SU-DHL-6 (cell line): Measurements from ENCODE around the gene TPSB2.
"Not testable (repeated sequence)": the region's sequence is repeated elsewhere in the genome, so short reads cannot be mapped to it uniquely, and the experiment has no call there.

Experiments
- H2AFZ ChIP-seq: fragments of 200-600 bp; sonication (generic); 2 replicates; pipeline ENCODE4 v1.6.1; 2014; ENCODE audit warnings: low read depth, mild to moderate bottlenecking, moderate library complexity, mixed read lengths, antibody characterized with exemption, low read length; ENCODE audit not compliant: severe bottlenecking
- H3F3A ChIP-seq: fragments of 200-600 bp; shearing (Covaris generic); 2 replicates; pipeline ENCODE4 v1.6.0; 2016; ENCODE audit warnings: antibody characterized with exemption, mild to moderate bottlenecking; ENCODE audit not compliant: insufficient read depth
- H3K27ac ChIP-seq: fragments of 200-600 bp; sonication (generic); 2 replicates; pipeline ENCODE4 v1.5.1; 2016; ENCODE audit warnings: low read depth, mild to moderate bottlenecking, low read length, moderate library complexity, mixed read lengths
- H3K27me3 ChIP-seq: fragments of 200-600 bp; sonication (generic), shearing (Covaris generic); 2 replicates; pipeline ENCODE4 v1.6.0; 2014; ENCODE audit warnings: mild to moderate bottlenecking, low read length
- H3K36me3 ChIP-seq: fragments of 200-600 bp; sonication (generic); 2 replicates; pipeline ENCODE4 v1.6.1; 2014; ENCODE audit warnings: mild to moderate bottlenecking, low read length, mixed read lengths
- H3K4me2 ChIP-seq: fragments of 300-600, 200-600 bp; shearing (Covaris generic), sonication (generic); 2 replicates; pipeline ENCODE4 v1.6.0; 2014; ENCODE audit warnings: low read length, low read depth, mild to moderate bottlenecking; ENCODE audit not compliant: poor library complexity, severe bottlenecking
- H3K4me3 ChIP-seq: fragments of 200-600 bp; sonication (generic); 2 replicates; pipeline ENCODE4 v1.5.1; 2014; ENCODE audit warnings: antibody characterized with exemption, low read length, mild to moderate bottlenecking, mixed read lengths; ENCODE audit not compliant: insufficient read depth, poor library complexity, severe bottlenecking
- H3K79me2 ChIP-seq: fragments of 200-600 bp; sonication (generic); 2 replicates; pipeline ENCODE4 v1.6.1; 2014; ENCODE audit warnings: mild to moderate bottlenecking, low read length, moderate library complexity; ENCODE audit not compliant: insufficient read depth
- H3K9ac ChIP-seq: fragments of 200-600 bp; sonication (generic); 2 replicates; pipeline ENCODE4 v1.7.0; 2014; ENCODE audit warnings: mild to moderate bottlenecking, low read length
- H3K9me2 ChIP-seq: fragments of 200-600 bp; sonication (generic); replicated peaks from 2 replicates; pipeline ENCODE4 v1.6.1; 2014; ENCODE audit warnings: low read length; ENCODE audit not compliant: insufficient read depth
- H3K9me3 ChIP-seq: fragments of 200-600 bp; sonication (generic); 2 replicates; pipeline ENCODE4 v1.6.1; 2014; ENCODE audit warnings: low read length, mixed read lengths; ENCODE audit not compliant: insufficient read depth
- H4K20me1 ChIP-seq: fragments of 200-600 bp; sonication (generic); 2 replicates; pipeline ENCODE4 v1.6.1; 2014; ENCODE audit warnings: low read depth, mild to moderate bottlenecking, antibody characterized with exemption, low read length, moderate library complexity, mixed read lengths
- CTCF ChIP-seq: fragments of 200-600 bp; sonication (generic); IDR thresholded peaks from one replicate; pipeline ENCODE4 v1.5.1; 2017; ENCODE audit warnings: antibody characterized with exemption, mild to moderate bottlenecking, low read length, moderate library complexity; ENCODE audit not compliant: insufficient read depth, poor library complexity, severe bottlenecking
- EZH2phosphoT487 ChIP-seq: fragments of 200-600 bp; sonication (generic), shearing (Covaris generic); conservative IDR thresholded peaks from 2 replicates; pipeline ENCODE4 v1.6.1; 2018; ENCODE audit warnings: mild to moderate bottlenecking, antibody characterized with exemption, low read length, moderate library complexity, mixed read lengths

Gene TPSB2

GRCh38 chr16:1274767-1275166 lies 44.8 kb upstream of the TPSB2 start:
- Histone ChIP-seq H3K4me2 (no peak overlapping the region), H3K9ac (no peak overlapping the region), H3K79me2 (no peaks in the 10 kb centered on the region), H3K9me2 (no peaks in the 10 kb centered on the region), H3K27ac (no peak overlapping the region), H3K27me3 (no peaks in the 10 kb centered on the region), H4K20me1 (no peaks in the 10 kb centered on the region), H3K9me3 (no peaks in the 10 kb centered on the region), H3K4me3 (no peak overlapping the region), H3K36me3 (no peaks in the 10 kb centered on the region), H2AFZ (no peak overlapping the region), H3F3A (peaks cover 5% of the 10 kb centered on the region; the same call in 1 of the 2 replicates)
- TF ChIP-seq CTCF (no peak), EZH2phosphoT487 (no peak)

- Histone ChIP-seq H3K4me2 (no peak overlapping the region), H3K27ac (no peak overlapping the region), H3K9me2 (no peaks in the 10 kb centered on the region), H3F3A (peaks cover 5% of the 10 kb centered on the region; the same call in 1 of the 2 replicates), H3K79me2 (no peaks in the 10 kb centered on the region), H3K4me3 (no peak overlapping the region), H3K27me3 (no peaks in the 10 kb centered on the region), H4K20me1 (no peaks in the 10 kb centered on the region), H3K9me3 (no peaks in the 10 kb centered on the region), H3K36me3 (no peaks in the 10 kb centered on the region), H2AFZ (no peak overlapping the region), H3K9ac (no peak overlapping the region)
- TF ChIP-seq EZH2phosphoT487 (no peak), CTCF (no peak)
Measured at GRCh38 chr16:1273816-1274215, 43.8 kb upstream of the TPSB2 start.

- Histone ChIP-seq H2AFZ (peak overlapping the region; percentile 37), H3K4me2 (peak overlapping the region; percentile 61), H3K9me3 (no peaks in the 10 kb centered on the region), H3K4me3 (no peak overlapping the region), H3K9ac (peak overlapping the region; percentile 37; the same call in 1 of the 2 replicates), H3K27ac (peak overlapping the region; percentile 77), H3K79me2 (no peaks in the 10 kb centered on the region), H3F3A (peaks cover 5% of the 10 kb centered on the region; the same call in 1 of the 2 replicates), H3K9me2 (no peaks in the 10 kb centered on the region), H4K20me1 (no peaks in the 10 kb centered on the region), H3K27me3 (no peaks in the 10 kb centered on the region), H3K36me3 (no peaks in the 10 kb centered on the region)
- TF ChIP-seq CTCF (no peak), EZH2phosphoT487 (no peak)
Measured at GRCh38 chr16:1272453-1273198, 42.6 kb upstream of the TPSB2 start.

- H3K27me3 ChIP-seq, result not testable (repeated sequence)
Measured at GRCh38 chr16:1271724-1272413, 41.9 kb upstream of the TPSB2 start.

More at GRCh38 chr16:1271724-1272413, 41.9 kb upstream of the TPSB2 start:
- not testable (repeated sequence) for H3K36me3 ChIP-seq, H3K4me3 ChIP-seq, H3F3A ChIP-seq, H3K79me2 ChIP-seq, H3K9me2 ChIP-seq, H3K9me3 ChIP-seq, H4K20me1 ChIP-seq
- Histone ChIP-seq H2AFZ (peak overlapping the region; percentile 37), H3K27ac (peak overlapping the region; percentile 77), H3K9ac (peak overlapping the region; percentile 37; the same call in 1 of the 2 replicates), H3K4me2 (peak overlapping the region; percentile 61)
